SK-N-MC (cell line): ENCODE results near the gene LRCOL1.

Experiments
- DNase-seq: peaks from one replicate; pipeline ENCODE4 v3.0.0-alpha.2; 2011; ENCODE audit warnings: low read depth, low spot score
- H3K27ac ChIP-seq: fragments of 200-600 bp; sonication (generic); 2 replicates; pipeline ENCODE4 v1.5.1; 2016; ENCODE audit warnings: mixed run types
- H3K36me3 ChIP-seq: fragments of 200-600 bp; sonication (generic); 2 replicates; pipeline ENCODE4 v1.6.1; 2017; ENCODE audit warnings: antibody characterized with exemption, low read length, mixed read lengths; ENCODE audit not compliant: insufficient read depth
- H3K4me3 ChIP-seq: fragments of 200-600 bp; sonication (generic); 2 replicates; pipeline ENCODE4 v1.5.1; 2016
- H3K9ac ChIP-seq: fragments of 200-600 bp; sonication (generic); 2 replicates; pipeline ENCODE4 v1.8.0; 2017; ENCODE audit warnings: mixed run types, mixed read lengths; ENCODE audit not compliant: insufficient read length
- H3K9me3 ChIP-seq: fragments of 200-600 bp; sonication (generic); 2 replicates; pipeline ENCODE4 v1.6.1; 2017; ENCODE audit warnings: low read depth, mild to moderate bottlenecking, antibody characterized with exemption, low read length, moderate library complexity, mixed read lengths
- EZH2 ChIP-seq: fragments of 200-600 bp; sonication (generic); IDR thresholded peaks from one replicate; pipeline ENCODE4 v1.6.1; 2017; ENCODE audit warnings: antibody characterized with exemption
- FOXP2 ChIP-seq: optimal IDR thresholded peaks from 2 replicates; pipeline ENCODE3; 2011; ENCODE audit warnings: mild to moderate bottlenecking, moderate library complexity; ENCODE audit not compliant: insufficient read depth; ENCODE audit errors: extremely low read length, control extremely low read depth
- POLR2AphosphoS5 ChIP-seq: IDR thresholded peaks from 2 replicates; pipeline ENCODE4 v1.6.1; 2012; ENCODE audit warnings: mild to moderate bottlenecking, low read depth, low read length, borderline replicate concordance

The LRCOL1 gene

GRCh38 chr12:132586929-132587328 is 23.5 kb downstream of the LRCOL1 start:
- Histone ChIP-seq H3K9ac (no peak overlapping the region), H3K36me3 (no peaks in the 10 kb centered on the region; the same call in 1 of the 2 replicates), H3K4me3 (no peak overlapping the region), H3K27ac (no peak overlapping the region), H3K9me3 (no peaks in the 10 kb centered on the region)
- DNase-seq, result no peak
- TF ChIP-seq EZH2 (no peak), FOXP2 (no peak), POLR2AphosphoS5 (no peak)

DNA sequence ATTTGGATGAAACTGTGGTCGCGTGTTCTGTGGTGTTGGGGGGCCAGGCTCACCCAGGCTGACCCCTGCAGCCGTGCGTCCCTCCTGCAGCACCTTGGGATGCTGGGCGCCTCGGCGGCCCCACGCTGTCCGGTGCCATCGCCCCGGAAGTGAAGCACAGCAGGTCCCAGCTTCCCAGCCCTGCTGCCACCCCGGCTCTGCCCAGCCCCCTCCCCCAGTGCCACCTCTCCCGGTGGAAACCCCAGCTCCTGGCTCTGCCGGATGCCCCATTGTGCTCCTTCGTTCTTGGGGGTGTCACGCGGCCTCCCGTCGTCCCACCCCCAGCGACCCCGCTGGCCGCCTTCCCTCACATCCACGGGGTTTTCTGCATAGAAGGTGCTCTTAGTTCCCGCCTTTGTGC is 25.2 kb downstream of the LRCOL1 start:
- no peak overlapping the region for H3K27ac ChIP-seq
- H3K9ac ChIP-seq, result no peak overlapping the region
- H3K36me3 ChIP-seq, result peaks cover 3% of the 10 kb centered on the region; the same call in 1 of the 2 replicates
- DNase-seq, result no peak
- no peaks in the 10 kb centered on the region for H3K9me3 ChIP-seq
- TF ChIP-seq FOXP2, result no peak
- TF ChIP-seq POLR2AphosphoS5, result no peak
- no peak for TF ChIP-seq EZH2
- no peak overlapping the region for H3K4me3 ChIP-seq

- TF ChIP-seq EZH2, result no peak
- no peak for TF ChIP-seq POLR2AphosphoS5
- no peak for TF ChIP-seq FOXP2
- Histone ChIP-seq H3K4me3 (no peak overlapping the region), H3K9me3 (no peaks in the 10 kb centered on the region), H3K9ac (no peak overlapping the region), H3K27ac (no peak overlapping the region), H3K36me3 (peaks cover 3% of the 10 kb centered on the region; the same call in 1 of the 2 replicates)
- no peak for DNase-seq
Observed at GRCh38 chr12:132584429-132584828, 26.0 kb downstream of the LRCOL1 start.

DNA sequence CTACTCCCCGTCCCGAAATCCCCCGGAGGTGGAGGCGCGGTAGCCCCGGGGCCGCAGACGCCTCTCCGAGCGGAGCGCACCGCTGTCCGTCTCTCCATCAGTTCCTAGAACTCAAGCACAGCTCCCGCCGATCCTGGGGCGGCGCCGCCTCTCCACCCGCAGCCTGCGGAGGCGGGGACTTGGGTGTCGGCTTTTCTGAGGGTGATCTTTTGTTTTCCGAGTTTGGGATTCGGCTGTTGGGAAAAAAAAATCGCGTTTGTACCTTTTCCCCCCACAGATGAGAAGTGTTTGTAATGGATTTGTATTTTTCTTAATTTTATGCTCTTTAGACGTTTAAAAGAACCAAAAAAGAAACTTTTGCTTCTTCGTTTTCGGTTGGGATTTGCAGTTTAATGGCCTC is 26.6 kb downstream of the LRCOL1 start:
- H3K9ac ChIP-seq, result no peak overlapping the region
- TF ChIP-seq POLR2AphosphoS5 (no peak), EZH2 (no peak), FOXP2 (no peak)

DNA sequence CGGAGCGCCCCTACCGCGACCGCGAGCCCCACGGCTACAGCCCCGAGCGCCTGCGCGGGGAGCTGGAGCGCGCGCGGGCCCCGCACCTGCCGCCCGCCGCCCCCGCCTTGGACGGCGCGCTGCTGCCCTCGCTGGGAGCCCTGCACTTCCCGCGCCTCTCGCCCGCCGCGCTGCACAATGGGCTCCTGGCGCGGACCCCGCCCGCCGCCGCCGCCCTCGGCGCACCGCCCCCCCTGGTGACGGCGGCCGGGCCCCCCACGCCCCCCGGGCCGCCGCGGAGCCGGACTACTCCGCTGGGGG is 27.0 kb downstream of the LRCOL1 start:
- H3K36me3 ChIP-seq, result peaks cover 3% of the 10 kb centered on the region; the same call in 1 of the 2 replicates

More for the DNA sequence above, 26.6 kb downstream of the LRCOL1 start:
- H3K9me3 ChIP-seq, result no peaks in the 10 kb centered on the region
- no peak overlapping the region for H3K27ac ChIP-seq
- DNase-seq, result no peak
- H3K36me3 ChIP-seq, result peaks cover 3% of the 10 kb centered on the region; the same call in 1 of the 2 replicates
- no peak overlapping the region for H3K4me3 ChIP-seq

GRCh38 chr12:132582582-132583410 is 27.6 kb downstream of the LRCOL1 start:
- Histone ChIP-seq H3K27ac (no peak overlapping the region), H3K4me3 (no peak overlapping the region), H3K9ac (no peak overlapping the region), H3K9me3 (no peaks in the 10 kb centered on the region), H3K36me3 (peaks cover 6% of the 10 kb centered on the region; the same call in 1 of the 2 replicates)
- TF ChIP-seq EZH2, result no peak
- no peak for TF ChIP-seq POLR2AphosphoS5
- no peak for TF ChIP-seq FOXP2
- no peak for DNase-seq

More for the DNA sequence above, 27.0 kb downstream of the LRCOL1 start:
- no peak for DNase-seq
- Histone ChIP-seq H3K9me3 (no peaks in the 10 kb centered on the region), H3K27ac (no peak overlapping the region), H3K4me3 (no peak overlapping the region), H3K9ac (no peak overlapping the region)
- TF ChIP-seq POLR2AphosphoS5 (no peak), EZH2 (no peak), FOXP2 (no peak)

- Histone ChIP-seq H3K36me3 (peaks cover 9% of the 10 kb centered on the region; the same call in 1 of the 2 replicates), H3K9me3 (no peaks in the 10 kb centered on the region), H3K27ac (no peak overlapping the region), H3K9ac (no peak overlapping the region), H3K4me3 (no peak overlapping the region)
- TF ChIP-seq EZH2 (no peak), POLR2AphosphoS5 (no peak), FOXP2 (no peak)
- DNase-seq, result no peak
Observed at GRCh38 chr12:132582058-132582420, 28.3 kb downstream of the LRCOL1 start.

GRCh38 chr12:132581348-132582057 is 28.9 kb downstream of the LRCOL1 start:
- no peak for DNase-seq
- Histone ChIP-seq H3K9ac (no peak overlapping the region), H3K27ac (no peak overlapping the region), H3K36me3 (peaks cover 9% of the 10 kb centered on the region; the same call in 1 of the 2 replicates), H3K4me3 (no peak overlapping the region), H3K9me3 (no peaks in the 10 kb centered on the region)
- TF ChIP-seq EZH2 (no peak), POLR2AphosphoS5 (no peak), FOXP2 (no peak)
